ENCODE measurements around the gene PRICKLE4. TPM values are rescaled to one million over a fixed set of nuclear protein-coding genes. Genes with fewer than 3 reads are reported as not detected.

Gene PRICKLE4
- polyA plus RNA-seq, 1 donor from 2014 or later = 1.3 TPM

GRCh38 chr6:41815587-41815986, 35.0 kb downstream of the PRICKLE4 start:
- no peaks in the 10 kb centered on the region for H3F3A ChIP-seq (ENCODE audit: insufficient read depth, low read length, poor library complexity, severe bottlenecking)
- TF ChIP-seq TAF1 (IDR thresholded peaks at IDR 0.05; ENCODE audit: low read depth) = no peak
- no peak for TF ChIP-seq SMC3 (conservative IDR thresholded peaks at IDR 0.05; ENCODE audit: poor library complexity)
- no peak for TF ChIP-seq REST (IDR thresholded peaks at IDR 0.05; ENCODE audit: borderline replicate concordance)
- TF ChIP-seq POLR2AphosphoS5 (IDR thresholded peaks at IDR 0.05) = no peak
- no peak for TF ChIP-seq CTCF (IDR thresholded peaks at IDR 0.05; ENCODE audit: poor library complexity, severe bottlenecking)
- TF ChIP-seq EZH2 (IDR thresholded peaks at IDR 0.05; ENCODE audit: borderline replicate concordance, insufficient read depth, low read length, poor library complexity, severe bottlenecking) = no peak
- no peaks in the 10 kb centered on the region for H3K27me3 ChIP-seq (ENCODE audit: insufficient read depth, low read depth, low read length)
- no peaks in the 10 kb centered on the region for H3K9me3 ChIP-seq (ENCODE audit: low read length)
- no peak overlapping the region for H2AFZ ChIP-seq (ENCODE audit: low read depth, low read length)
- H3K9me2 ChIP-seq (ENCODE audit: insufficient read depth, low read length) = no peaks in the 10 kb centered on the region
- no peak overlapping the region for H3K9ac ChIP-seq (ENCODE audit: low read length)
- no peaks in the 10 kb centered on the region for H3K36me3 ChIP-seq (ENCODE audit: insufficient read depth, low read length)
- no peaks in the 10 kb centered on the region for H3K79me2 ChIP-seq (replicated peaks; ENCODE audit: insufficient read depth, low read length)
- H4K20me1 ChIP-seq (ENCODE audit: insufficient read depth) = no peaks in the 10 kb centered on the region
- no peak overlapping the region for H3K4me2 ChIP-seq (ENCODE audit: low read length)
- no peak overlapping the region for H3K27ac ChIP-seq (ENCODE audit: low read length)
- no peak overlapping the region for H3K4me3 ChIP-seq (ENCODE audit: low read length)

- Histone ChIP-seq H3K9me2 (ENCODE audit: insufficient read depth, low read length) (no peaks in the 10 kb centered on the region), H3K4me3 (ENCODE audit: low read length) (no peak overlapping the region), H2AFZ (ENCODE audit: low read depth, low read length) (no peak overlapping the region), H4K20me1 (ENCODE audit: insufficient read depth) (no peaks in the 10 kb centered on the region), H3K9ac (ENCODE audit: low read length) (no peak overlapping the region), H3K9me3 (ENCODE audit: low read length) (no peaks in the 10 kb centered on the region), H3K27ac (ENCODE audit: low read length) (no peak overlapping the region), H3F3A (ENCODE audit: insufficient read depth, low read length, poor library complexity, severe bottlenecking) (no peaks in the 10 kb centered on the region), H3K36me3 (ENCODE audit: insufficient read depth, low read length) (no peaks in the 10 kb centered on the region), H3K27me3 (ENCODE audit: insufficient read depth, low read depth, low read length) (no peaks in the 10 kb centered on the region), H3K79me2 (replicated peaks; ENCODE audit: insufficient read depth, low read length) (no peaks in the 10 kb centered on the region), H3K4me2 (ENCODE audit: low read length) (no peak overlapping the region)
- TF ChIP-seq SMC3 (conservative IDR thresholded peaks at IDR 0.05; ENCODE audit: poor library complexity) (no peak), MXI1 (conservative IDR thresholded peaks at IDR 0.05; ENCODE audit: poor library complexity, severe bottlenecking) (no peak), EP300 (conservative IDR thresholded peaks at IDR 0.05; ENCODE audit: poor library complexity, severe bottlenecking) (no peak), RAD21 (conservative IDR thresholded peaks at IDR 0.05) (no peak), CTCF (IDR thresholded peaks at IDR 0.05; ENCODE audit: poor library complexity, severe bottlenecking) (no peak), POLR2AphosphoS5 (IDR thresholded peaks at IDR 0.05) (no peak), REST (IDR thresholded peaks at IDR 0.05; ENCODE audit: borderline replicate concordance) (no peak), EZH2 (IDR thresholded peaks at IDR 0.05; ENCODE audit: borderline replicate concordance, insufficient read depth, low read length, poor library complexity, severe bottlenecking) (no peak), TAF1 (IDR thresholded peaks at IDR 0.05; ENCODE audit: low read depth) (no peak)
These were observed 37.9 kb downstream of the PRICKLE4 start for GRCh38 chr6:41818271-41819054.
